ENCODE results near the gene CDH12. TPM values are rescaled to one million over a fixed set of nuclear protein-coding genes. Genes with fewer than 3 reads are reported as not detected.
"Not testable (repeated sequence)": the region's sequence is repeated elsewhere in the genome, so short reads cannot be mapped to it uniquely, and the experiment has no call there.

The CDH12 gene
- total and polyA plus RNA-seq, 10 of the 15 experiments (the other 5 are each of a cell fraction or from before 2014, with no cell fraction given) = 0.03 to 0.16 TPM; not detected in 8

- H3K36me3 ChIP-seq (ENCODE audit: control insufficient read depth in 2 of 2, insufficient read depth in 2 of 2, low read length in 1 of 2) = no peaks in the 10 kb centered on the region
- H3K79me2 ChIP-seq (ENCODE audit: control insufficient read depth, insufficient read depth, low read length) = no peaks in the 10 kb centered on the region
- BruUV-seq (replicated peaks) = no TSS peak
- ChIA-PET POLR2A (no interaction called here), SMC1A (ENCODE audit: uncharacterized antibody, unreplicated experiment) (interaction anchor here (0.7 kb wide), 1 partner anchor 21 kb away, joined by 3 read pairs; no protein-coding TSS in a partner anchor), CTCF (interaction anchor here (1.0 kb wide), 1 partner anchor 10 kb away, joined by 3 read pairs; no protein-coding TSS in a partner anchor), RAD21 (ENCODE audit: unreplicated experiment) (no interaction called here)
- TF ChIP-seq MEF2B (IDR thresholded peaks at IDR 0.05; ENCODE audit: partially characterized antibody, poor library complexity, severe bottlenecking) (no peak), ATF3 (IDR thresholded peaks at IDR 0.05; ENCODE audit: borderline replicate concordance, extremely low read depth, low read depth, low read length) (no peak), ZBTB4 (CRISPR knock-in tag; IDR thresholded peaks at IDR 0.05) (no peak), CBX5 (IDR thresholded peaks at IDR 0.05; ENCODE audit: low read depth) (no peak), SIN3A (IDR thresholded peaks at IDR 0.05; ENCODE audit: low read depth, low read length) (no peak), E2F4 (IDR thresholded peaks at IDR 0.05; ENCODE audit: low read depth, low read length) (no peak), ZNF274 (IDR thresholded peaks at IDR 0.05; ENCODE audit: insufficient read depth, insufficient read length) (no peak)
- intact Hi-C loops (cut with micrococcal nuclease; ENCODE audit: unreplicated experiment) = no loop called here
- H4K20me1 ChIP-seq (ENCODE audit: control insufficient read depth, insufficient read depth) = no peaks in the 10 kb centered on the region
- H3K9ac ChIP-seq (ENCODE audit: control insufficient read depth, insufficient read depth, low read length) = no peak overlapping the region
- no peaks in the 10 kb centered on the region for H3K9me3 ChIP-seq (replicated peaks; ENCODE audit: control insufficient read depth, insufficient read depth, low read length)
- no peaks in the 10 kb centered on the region for H3K27me3 ChIP-seq (replicated peaks in 1 of 2; ENCODE audit: control insufficient read depth in 2 of 2, insufficient read depth in 2 of 2, low read length in 1 of 2)
- DNase-seq (ENCODE audit: low read depth, low spot score) (no peak), FAIRE-seq (no peak), ATAC-seq (no peak)
- no peak overlapping the region for H3K4me2 ChIP-seq (ENCODE audit: control insufficient read depth, insufficient read depth)
- H3K4me3 ChIP-seq = no peak overlapping the region
- in situ Hi-C loops (cut with MboI) = no loop called here
- no peak overlapping the region for H3K27ac ChIP-seq (ENCODE audit: control insufficient read depth, insufficient read depth)
- no peak overlapping the region for H2AFZ ChIP-seq (ENCODE audit: control insufficient read depth, low read depth, low read length)
- H3K4me1 ChIP-seq (ENCODE audit: control insufficient read depth, insufficient read depth, low read length) = no peaks in the 10 kb centered on the region
These were observed 241.8 kb downstream of the CDH12 start for GRCh38 chr5:22611327-22611726.

- H3K9me3 ChIP-seq (replicated peaks; ENCODE audit: control insufficient read depth, insufficient read depth, low read length); H2AFZ ChIP-seq (ENCODE audit: control insufficient read depth, low read depth, low read length); BruUV-seq (replicated peaks); DNase-seq (ENCODE audit: low read depth, low spot score); H3K4me1 ChIP-seq (ENCODE audit: control insufficient read depth, insufficient read depth, low read length); CTCF ChIA-PET; SMC1A ChIA-PET (ENCODE audit: uncharacterized antibody, unreplicated experiment); RAD21 ChIA-PET (ENCODE audit: unreplicated experiment); H3K9ac ChIP-seq (ENCODE audit: control insufficient read depth, insufficient read depth, low read length); H4K20me1 ChIP-seq (ENCODE audit: control insufficient read depth, insufficient read depth); H3K27me3 ChIP-seq (replicated peaks in 1 of 2; ENCODE audit: control insufficient read depth in 2 of 2, insufficient read depth in 2 of 2, low read length in 1 of 2); FAIRE-seq; H3K27ac ChIP-seq (ENCODE audit: control insufficient read depth, insufficient read depth); H3K79me2 ChIP-seq (ENCODE audit: control insufficient read depth, insufficient read depth, low read length); in situ Hi-C loops (cut with MboI); H3K4me2 ChIP-seq (ENCODE audit: control insufficient read depth, insufficient read depth); POLR2A ChIA-PET; ATAC-seq; H3K36me3 ChIP-seq (ENCODE audit: control insufficient read depth in 2 of 2, insufficient read depth in 2 of 2, low read length in 1 of 2); intact Hi-C loops (cut with micrococcal nuclease; ENCODE audit: unreplicated experiment); H3K4me3 ChIP-seq: not testable (repeated sequence)
- 1% methylated on average over 5 of the region's 5 CpGs for WGBS (ENCODE audit: insufficient coverage, insufficient replicate concordance, low lambda C conversion rate, missing lambda C conversion rate)
These were observed 245.6 kb downstream of the CDH12 start for GRCh38 chr5:22607498-22607897.

All from GM12878 (cell line).